K562 (cell line): ENCODE measurements around the gene PCBP4. TPM values are rescaled to one million over a fixed set of nuclear protein-coding genes. Genes with fewer than 3 reads are reported as not detected.

Source experiments
- ATAC-seq: fragments of 200-7000 bp; cut with Tn5 transposase; 3 replicates; pipeline ENCODE4 v1.9.1; 2020; ENCODE audit warnings: moderate library complexity
- BruUV-seq: library from RNA; stranded (reverse); fragments of 400-500 nt; replicated peaks from 2 replicates; lab custom pipeline; 2021; lab: Mats Ljungman, UMichigan
- CTCF ChIA-PET: fragments of 300-600 bp; formaldehyde crosslinking; extraction: SDS; loops from one replicate; lab custom pipeline; 2021; ENCODE audit warnings: low intra/inter-chr PET ratio; lab: Yijun Ruan, JAX
- POLR2A ChIA-PET: fragments of 300-600, 350-650 bp; sonication (Branson Sonifier 250); formaldehyde crosslinking; extraction: SDS; loops from one replicate; lab custom pipeline; 2021; ENCODE audit warnings: antibody characterized with exemption, inconsistent platforms; lab: Yijun Ruan, JAX
- DNase-seq, 4 experiments: peaks; one replicate each; pipeline versions ENCODE4 v3.0.0 to v3.0.0-alpha.2; 2011 to 2018; ENCODE audit warnings: low spot score in 3 of 4, mixed read lengths in 3 of 4; ENCODE audit errors: extremely low read depth in 1 of 4
- FAIRE-seq: peaks from 2 replicates; lab custom pipeline; 2011; peaks lifted over from hg19 to GRCh38; lab: Jason Lieb, UNC
- H2AFZ ChIP-seq: 2 replicates; pipeline ENCODE4 v1.6.0; 2011; ENCODE audit warnings: low read depth, low read length, control low read depth, inconsistent platforms
- H3K27ac ChIP-seq: fragments of 200-600 bp; 3 replicates; pipeline ENCODE4 v1.8.0; 2011; ENCODE audit warnings: low read depth, mild to moderate bottlenecking, control low read depth, inconsistent platforms, low read length, moderate library complexity, mixed read lengths; ENCODE audit errors: extremely low read depth
- H3K27me3 ChIP-seq, 2 experiments: fragments of 300-600 bp in 1 of 2; 2 replicates in 1 of 2; 3 replicates in 1 of 2; pipeline versions ENCODE4 v1.6.0 to v1.8.0; 2011; ENCODE audit warnings: inconsistent platforms in 2 of 2, low read length in 2 of 2, mild to moderate bottlenecking in 1 of 2, mixed read lengths in 1 of 2, moderate library complexity in 1 of 2; ENCODE audit not compliant: control insufficient read depth in 2 of 2, insufficient read depth in 2 of 2
- H3K36me3 ChIP-seq: fragments of 300-600 bp; 3 replicates; pipeline ENCODE4 v1.8.0; 2011; ENCODE audit warnings: mild to moderate bottlenecking, low read length, inconsistent platforms; ENCODE audit not compliant: control insufficient read depth, insufficient read depth
- H3K4me1 ChIP-seq, 2 experiments: fragments of 200-600 bp in 1 of 2; replicated peaks in 1 of 2; 2 replicates in 1 of 2; 3 replicates in 1 of 2; pipeline versions ENCODE4 v1.5.1 to v1.8.0; 2011; ENCODE audit warnings: inconsistent platforms in 2 of 2, low read length in 2 of 2, mild to moderate bottlenecking in 1 of 2, mixed read lengths in 1 of 2, moderate library complexity in 1 of 2; ENCODE audit not compliant: control insufficient read depth in 2 of 2, insufficient read depth in 2 of 2
- H3K4me2 ChIP-seq: 2 replicates; pipeline ENCODE4 v1.6.1; 2011; ENCODE audit warnings: low read length, control low read depth, inconsistent platforms, mixed read lengths; ENCODE audit not compliant: insufficient read depth
- H3K4me3 ChIP-seq: fragments of 200-600 bp; sonication (generic), shearing (Covaris generic); 2 replicates; pipeline ENCODE4 v1.5.1; 2016; ENCODE audit warnings: control low read depth, inconsistent platforms
- H3K79me2 ChIP-seq: fragments of 200-600 bp; 3 replicates; pipeline ENCODE4 v1.8.0; 2011; ENCODE audit warnings: low read length, inconsistent platforms; ENCODE audit not compliant: control insufficient read depth, insufficient read depth
- H3K9ac ChIP-seq, 2 experiments: 2 replicates each; pipeline versions ENCODE4 v1.6.0 to v1.6.1; 2011; ENCODE audit warnings: low read depth in 2 of 2, low read length in 2 of 2, control low read depth in 1 of 2, inconsistent platforms in 1 of 2, mild to moderate bottlenecking in 1 of 2, mixed read lengths in 1 of 2; ENCODE audit not compliant: insufficient read depth in 1 of 2
- H3K9me1 ChIP-seq: one replicate; pipeline ENCODE4 v1.6.0; 2011; ENCODE audit warnings: inconsistent platforms, mild to moderate bottlenecking, low read length, moderate library complexity; ENCODE audit not compliant: control insufficient read depth, insufficient read depth
- H3K9me3 ChIP-seq: replicated peaks from 2 replicates; pipeline ENCODE4 v1.5.1; 2011; ENCODE audit warnings: low read depth, low read length, inconsistent platforms; ENCODE audit not compliant: control insufficient read depth, insufficient read depth
- H4K20me1 ChIP-seq: replicated peaks from 2 replicates; pipeline ENCODE4 v1.6.1; 2011; ENCODE audit warnings: low read length, inconsistent platforms, mixed read lengths; ENCODE audit not compliant: control insufficient read depth, insufficient read depth
- FOSL1 ChIP-seq: fragments of 200-800 bp; sonication (Bioruptor generic); conservative IDR thresholded peaks from 2 replicates; pipeline ENCODE4 v1.6.1; 2016; ENCODE audit warnings: missing genetic modification characterization, missing compliant biosample characterization
- KDM1A ChIP-seq, 2 experiments: fragments of 450-650 bp; IDR thresholded peaks; 2 replicates each; pipeline ENCODE4 v1.6.1; 2016; ENCODE audit warnings: mild to moderate bottlenecking in 2 of 2
- KLF6 ChIP-seq: fragments of 250-450 bp; sonication (Bioruptor Pico); IDR thresholded peaks from 2 replicates; pipeline ENCODE4 v1.4.0; 2020; ENCODE audit warnings: mild to moderate bottlenecking, moderate library complexity, borderline replicate concordance
- NCOA2 ChIP-seq, 2 experiments: fragments of 450-650 bp; IDR thresholded peaks; 2 replicates each; pipeline ENCODE4 v1.6.1; 2018; ENCODE audit warnings: mild to moderate bottlenecking in 2 of 2, moderate library complexity in 1 of 2; ENCODE audit not compliant: partially characterized antibody in 2 of 2
- RBFOX2 ChIP-seq: fragments of 200-400 bp; formaldehyde crosslinking; IDR thresholded peaks from 2 replicates; pipeline ENCODE4 v1.6.1; 2017; ENCODE audit warnings: low read depth, mild to moderate bottlenecking, low read length, moderate library complexity
- RFX1 ChIP-seq: fragments of 450-650 bp; IDR thresholded peaks from 2 replicates; pipeline ENCODE4 v1.6.1; 2016; ENCODE audit warnings: mild to moderate bottlenecking, moderate library complexity
- ZNF384 ChIP-seq: IDR thresholded peaks from 2 replicates; pipeline ENCODE4 v1.6.1; 2012; ENCODE audit warnings: low read depth, low read length, improper control_type of control experiment
- WGBS: fragments of 100-300 bp; shearing (Covaris generic); methylation state at CpG from one replicate; pipeline ENCODE4 v1.1.6; 2016; ENCODE audit warnings: low coverage, mixed read lengths; ENCODE audit not compliant: insufficient coverage; ENCODE audit errors: missing lambda C conversion rate; 5-methylcytosine and 5-hydroxymethylcytosine counted together
- in situ Hi-C: fragments of 300-500 bp; cut with MboI; formaldehyde crosslinking; loops from 4 replicates; pipeline ENCODE4 v1.15.0; 2018; ENCODE audit warnings: inconsistent platforms, mixed read lengths
- intact Hi-C: fragments of 100-400 bp; cut with micrococcal nuclease; formaldehyde crosslinking; loops from 2 replicates; pipeline ENCODE4 v1.14.2; 2022
- polyA plus RNA-seq, 8 experiments: library from polyadenylated mRNA; depleted of rRNA in 4 of 8; stranded (reverse) in 5 of 8; unstranded in 3 of 8; fragments of >200 nt; fragmentation: Nextera tagmentation in 2 of 8; fragmentation: Illumina TruSeq in 1 of 8; extraction: Ambion mirVana in 2 of 8; extraction: Trizol in 1 of 8; gene quantifications; 2 replicates each; pipeline versions ENCODE4 v1.2.1 to v1.2.3, GENCODE V29; 2011 to 2014; ENCODE audit warnings: inconsistent platforms in 1 of 8, missing spikeins in 1 of 8
- total RNA-seq, 7 experiments: library from RNA; depleted of rRNA in 6 of 7; stranded (reverse); fragments of >200 nt in 6 of 7; fragmentation: Illumina TruSeq in 2 of 7; extraction: Trizol in 2 of 7; gene quantifications; 2 replicates each; pipeline versions ENCODE4 v1.2.1 to v1.2.3, GENCODE V29; 2011 to 2021; ENCODE audit warnings: low replicate concordance in 1 of 7
- TF ChIP-seq, protein P1 (sequence below): fragments of 250-450 bp; sonication (Bioruptor Pico); IDR thresholded peaks from 2 replicates; pipeline ENCODE4 v1.8.0; 2022; ENCODE audit warnings: inconsistent platforms

PCBP4 gene
- total and polyA plus RNA-seq, 9 of the 15 experiments (the other 6 are each of a cell fraction or from before 2014, with no cell fraction given) = 0.06 to 5.8 (median 2.6) TPM

DNA sequence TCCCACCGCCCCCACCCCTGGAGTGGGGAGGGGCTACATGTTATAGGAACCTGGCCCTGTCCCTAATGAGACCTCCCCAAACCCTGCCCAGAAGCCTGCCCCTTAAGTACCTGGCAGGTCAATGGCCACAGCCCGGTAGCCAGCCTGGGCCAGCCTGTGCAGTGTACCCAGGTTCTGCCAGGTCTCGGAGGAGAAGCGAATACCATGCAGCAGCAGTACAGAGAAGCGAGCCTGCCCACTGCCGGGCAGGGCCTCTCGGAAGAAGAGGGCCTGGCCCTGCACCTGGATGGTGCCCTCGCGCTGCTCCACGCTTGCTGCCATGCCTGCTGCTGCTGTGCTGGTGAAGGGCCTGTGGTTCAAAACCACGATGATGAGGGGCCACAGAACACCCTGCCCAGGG lies 4.1 kb upstream of the PCBP4 start:
- CTCF ChIA-PET = no interaction called here
- Histone ChIP-seq H3K4me1 (peaks cover 18 to 75% of the 10 kb centered on the region in 2 experiments), H3K4me2 (no peak overlapping the region), H3K79me2 (peaks cover 45% of the 10 kb centered on the region), H3K27ac (no peak overlapping the region), H3K9me3 (no peaks in the 10 kb centered on the region), H3K27me3 (no peaks in the 10 kb centered on the region), H3K36me3 (peaks cover 38% of the 10 kb centered on the region; the same call in 1 of the 3 replicates), H4K20me1 (0 out of 2 replicates have a peak, but pooled peaks cover 4% of the 10 kb centered on the region), H3K9ac (peak overlapping the region in 1 of 2 experiments; percentile 68; a peak in 2 of 4 replicates), H3K4me3 (no peak overlapping the region), H2AFZ (no peak overlapping the region), H3K9me1 (peaks cover 3% of the 10 kb centered on the region)
- intact Hi-C loops = no loop called here
- WGBS = 88% methylated on average over 9 of the region's 11 CpGs
- TF ChIP-seq NCOA2 (IDR thresholded peaks at IDR 0.05; ENCODE audit: partially characterized antibody in 2 of 2) = no peak
- TF ChIP-seq RBFOX2 = peak; percentile 37; the same call in 1 of the 2 replicates
- no peak for ATAC-seq
- in situ Hi-C loops = no loop called here
- no TSS peak for BruUV-seq
- no peak for DNase-seq
- POLR2A ChIA-PET = no interaction called here
- no peak for FAIRE-seq

DNA sequence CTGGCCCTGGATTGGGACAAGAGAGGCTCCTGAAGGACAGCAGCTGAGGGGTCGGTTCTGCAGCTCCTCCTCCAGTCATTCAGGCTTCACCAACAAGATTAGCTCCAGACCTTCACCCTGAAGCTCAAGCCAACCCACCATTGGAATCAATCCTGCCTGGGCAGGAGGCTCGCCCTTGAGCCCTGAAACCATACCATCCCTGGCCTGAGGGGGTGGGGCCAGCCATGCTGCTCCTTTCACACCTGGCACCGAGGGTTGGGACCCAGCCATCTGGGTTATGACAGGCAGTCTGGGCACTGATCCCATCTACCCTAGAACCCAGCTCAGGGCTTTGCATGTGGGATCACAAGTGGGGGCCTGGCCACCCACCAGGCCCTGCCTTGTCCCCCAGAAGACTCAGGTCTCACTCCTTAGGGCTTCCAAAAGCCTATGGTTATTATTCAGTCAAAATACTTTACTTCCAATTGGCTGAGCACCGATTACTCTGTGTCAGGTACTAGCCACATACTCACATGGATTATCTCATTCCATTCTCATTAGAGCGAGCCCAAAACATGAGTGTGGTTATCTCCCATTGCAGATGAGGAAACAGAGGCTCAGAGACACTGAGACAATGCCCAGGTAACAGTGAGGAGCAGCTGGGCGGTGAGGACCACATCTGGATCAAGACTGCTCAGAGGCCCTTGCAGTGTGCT lies 3.5 kb upstream of the PCBP4 start:
- Histone ChIP-seq H3K9me3 (no peaks in the 10 kb centered on the region), H3K27me3 (no peaks in the 10 kb centered on the region), H3K4me1 (peaks cover 15 to 74% of the 10 kb centered on the region in 2 experiments), H3K4me3 (no peak overlapping the region), H3K36me3 (peaks cover 38% of the 10 kb centered on the region; the same call in 1 of the 3 replicates), H3K79me2 (peaks cover 45% of the 10 kb centered on the region), H4K20me1 (0 out of 2 replicates have a peak, but pooled peaks cover 4% of the 10 kb centered on the region), H3K9ac (peak overlapping the region in 1 of 2 experiments; percentile 68; a peak in 2 of 4 replicates), H3K4me2 (no peak overlapping the region), H2AFZ (no peak overlapping the region), H3K9me1 (peaks cover 3% of the 10 kb centered on the region), H3K27ac (no peak overlapping the region)
- in situ Hi-C loops = no loop called here
- TF ChIP-seq, protein P1, sequence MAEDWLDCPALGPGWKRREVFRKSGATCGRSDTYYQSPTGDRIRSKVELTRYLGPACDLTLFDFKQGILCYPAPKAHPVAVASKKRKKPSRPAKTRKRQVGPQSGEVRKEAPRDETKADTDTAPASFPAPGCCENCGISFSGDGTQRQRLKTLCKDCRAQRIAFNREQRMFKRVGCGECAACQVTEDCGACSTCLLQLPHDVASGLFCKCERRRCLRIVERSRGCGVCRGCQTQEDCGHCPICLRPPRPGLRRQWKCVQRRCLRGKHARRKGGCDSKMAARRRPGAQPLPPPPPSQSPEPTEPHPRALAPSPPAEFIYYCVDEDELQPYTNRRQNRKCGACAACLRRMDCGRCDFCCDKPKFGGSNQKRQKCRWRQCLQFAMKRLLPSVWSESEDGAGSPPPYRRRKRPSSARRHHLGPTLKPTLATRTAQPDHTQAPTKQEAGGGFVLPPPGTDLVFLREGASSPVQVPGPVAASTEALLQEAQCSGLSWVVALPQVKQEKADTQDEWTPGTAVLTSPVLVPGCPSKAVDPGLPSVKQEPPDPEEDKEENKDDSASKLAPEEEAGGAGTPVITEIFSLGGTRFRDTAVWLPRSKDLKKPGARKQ (CRISPR knock-in tag) = no peak
- TF ChIP-seq KDM1A (IDR thresholded peaks at IDR 0.05) (no peak), RBFOX2 (peak; percentile 11; the same call in 1 of the 2 replicates), FOSL1 (tag) (no peak), ZNF384 (no peak), KLF6 (CRISPR knock-in tag) (no peak), RFX1 (no peak)
- FAIRE-seq (no peak), DNase-seq (no peak), ATAC-seq (no peak)
- WGBS = 58% methylated on average over 5 of the region's 6 CpGs
- intact Hi-C loops = no loop called here
- BruUV-seq = no TSS peak
- CTCF ChIA-PET = no interaction called here
- POLR2A ChIA-PET = interaction anchor here (1.3 kb wide), 1 partner anchor 13 kb away, joined by 3 read pairs; the partner anchor contains the start of gene ACY1
